ENCODE measurements around the gene MDFIC.

MDFIC gene

GRCh38 chr7:114957444-114957843, 35.5 kb downstream of the MDFIC start:
- DNase-seq = no peak

- DNase-seq = no peak
Measured at GRCh38 chr7:114959931-114960330, 38.0 kb downstream of the MDFIC start.

- no peak for DNase-seq
Measured at GRCh38 chr7:114962441-114962840, 40.5 kb downstream of the MDFIC start.

- no peak for DNase-seq
Measured at GRCh38 chr7:114966156-114966555, 44.3 kb downstream of the MDFIC start.

- no peak for DNase-seq
Measured at GRCh38 chr7:114969096-114969495, 47.2 kb downstream of the MDFIC start.

GRCh38 chr7:114970308-114970707, 48.4 kb downstream of the MDFIC start:
- no peak for DNase-seq

GRCh38 chr7:114970732-114971131, 48.8 kb downstream of the MDFIC start:
- no peak for DNase-seq

- no peak for DNase-seq
Measured at GRCh38 chr7:114972567-114972966, 50.7 kb downstream of the MDFIC start.

- DNase-seq = no peak
Measured at GRCh38 chr7:114973147-114973546, 51.3 kb downstream of the MDFIC start.

GRCh38 chr7:114975401-114975800, 53.5 kb downstream of the MDFIC start:
- DNase-seq = no peak

- DNase-seq = no peak
Measured at GRCh38 chr7:114976666-114977065, 54.8 kb downstream of the MDFIC start.

- DNase-seq = no peak
Measured at GRCh38 chr7:114977277-114977676, 55.4 kb downstream of the MDFIC start.

- no peak for DNase-seq
Measured at GRCh38 chr7:114979388-114979787, 57.5 kb downstream of the MDFIC start.

GRCh38 chr7:114979803-114980507, 58.1 kb downstream of the MDFIC start:
- DNase-seq = no peak

- DNase-seq = no peak
Measured at GRCh38 chr7:114981323-114981722, 59.4 kb downstream of the MDFIC start.

- no peak for DNase-seq
Measured at GRCh38 chr7:114985116-114985715, 63.3 kb downstream of the MDFIC start.

GRCh38 chr7:114986190-114987180, 64.6 kb downstream of the MDFIC start:
- no peak for DNase-seq

- DNase-seq = no peak
Measured at GRCh38 chr7:114988026-114988425, 66.1 kb downstream of the MDFIC start.

GRCh38 chr7:114988755-114989375, 67.0 kb downstream of the MDFIC start:
- no peak for DNase-seq

- DNase-seq = no peak
Measured at GRCh38 chr7:114989531-114989930, 67.6 kb downstream of the MDFIC start.

- DNase-seq = no peak
Measured at GRCh38 chr7:114997487-114998404, 75.9 kb downstream of the MDFIC start.

GRCh38 chr7:115004121-115004520, 82.2 kb downstream of the MDFIC start:
- DNase-seq = no peak

Measured in activated naive CD4-positive, alpha-beta T cell treated with anti-CD3 and anti-CD28 coated beads, Interleukin-2, amount 50 U/mL, for 16 hours (primary cell).